AG10803 (cell line): ENCODE results near the gene RETREG1.

Experiments used
- DNase-seq: peaks from one replicate; pipeline ENCODE4 v3.0.0; 2010; ENCODE audit warnings: low read depth
- H3K4me3 ChIP-seq: 2 replicates; pipeline ENCODE4 v1.5.1; 2011; ENCODE audit warnings: mild to moderate bottlenecking, low read length, control low read depth
- CTCF ChIP-seq: conservative IDR thresholded peaks from 2 replicates; pipeline ENCODE4 v1.5.1; 2011; ENCODE audit warnings: mild to moderate bottlenecking, low read length, control low read depth, inconsistent platforms

Gene RETREG1

DNA sequence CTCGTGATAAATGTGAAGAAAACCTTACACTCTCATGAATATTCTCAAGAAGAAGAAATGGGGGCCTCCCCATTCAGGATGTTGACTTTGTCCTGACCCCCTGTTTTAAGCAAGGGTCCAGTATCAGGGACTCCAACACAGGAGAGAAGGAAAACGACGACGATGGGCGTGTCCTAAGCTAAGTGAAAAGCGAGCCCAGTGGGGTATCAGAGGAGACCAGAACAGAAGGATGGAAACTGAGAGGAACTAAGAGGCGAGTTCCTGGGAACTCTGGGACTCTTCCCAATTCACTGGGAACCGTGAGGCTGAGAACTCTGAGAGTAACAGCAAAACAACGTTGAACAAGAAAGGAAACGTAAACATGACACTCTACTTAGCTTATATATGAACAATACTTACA lies 14.6 kb downstream of the RETREG1 start:
- DNase-seq = no peak
- TF ChIP-seq CTCF = no peak
- no peak overlapping the region for H3K4me3 ChIP-seq

- no peak overlapping the region for H3K4me3 ChIP-seq
Observed at GRCh38 chr5:16600946-16601345, 15.9 kb downstream of the RETREG1 start.

GRCh38 chr5:16600397-16600796 lies 16.4 kb downstream of the RETREG1 start:
- TF ChIP-seq CTCF = no peak
- no peak overlapping the region for H3K4me3 ChIP-seq
- DNase-seq = no peak

More at GRCh38 chr5:16600946-16601345, 15.9 kb downstream of the RETREG1 start:
- DNase-seq = no peak
- TF ChIP-seq CTCF = no peak

- DNase-seq = no peak
- no peak overlapping the region for H3K4me3 ChIP-seq
- no peak for TF ChIP-seq CTCF
Observed at GRCh38 chr5:16597946-16598694, 18.7 kb downstream of the RETREG1 start.

GRCh38 chr5:16596581-16596940 lies 20.2 kb downstream of the RETREG1 start:
- no peak for TF ChIP-seq CTCF
- H3K4me3 ChIP-seq = no peak overlapping the region
- DNase-seq = peak; percentile 80

- H3K4me3 ChIP-seq = no peak overlapping the region
- TF ChIP-seq CTCF = no peak
- DNase-seq = no peak
Observed at GRCh38 chr5:16595881-16596580, 20.8 kb downstream of the RETREG1 start.

GRCh38 chr5:16593628-16594027 lies 23.2 kb downstream of the RETREG1 start:
- DNase-seq = peak; percentile 17
- no peak overlapping the region for H3K4me3 ChIP-seq
- no peak for TF ChIP-seq CTCF
